ENCODE results near the gene CNBP.

DNA sequence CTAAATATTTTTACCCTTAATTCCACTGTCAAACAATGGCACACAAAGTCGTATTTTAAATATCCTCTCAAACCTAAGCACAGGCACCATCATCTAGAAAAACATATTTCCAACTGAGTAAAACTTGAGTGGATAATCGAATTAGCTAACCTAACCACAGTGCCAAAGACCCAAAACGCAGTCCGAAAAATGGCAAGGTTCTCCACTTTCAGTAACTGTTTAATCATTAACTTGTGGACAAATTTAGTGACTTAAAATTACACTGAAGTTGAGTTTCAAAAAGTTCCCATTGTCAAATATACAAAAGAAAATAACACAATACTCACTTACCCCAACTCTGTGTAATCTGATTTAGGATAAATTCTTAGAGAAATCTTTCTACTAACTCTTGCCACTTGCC is 10.0 kb downstream of the CNBP start:
- TF ChIP-seq, protein P1, sequence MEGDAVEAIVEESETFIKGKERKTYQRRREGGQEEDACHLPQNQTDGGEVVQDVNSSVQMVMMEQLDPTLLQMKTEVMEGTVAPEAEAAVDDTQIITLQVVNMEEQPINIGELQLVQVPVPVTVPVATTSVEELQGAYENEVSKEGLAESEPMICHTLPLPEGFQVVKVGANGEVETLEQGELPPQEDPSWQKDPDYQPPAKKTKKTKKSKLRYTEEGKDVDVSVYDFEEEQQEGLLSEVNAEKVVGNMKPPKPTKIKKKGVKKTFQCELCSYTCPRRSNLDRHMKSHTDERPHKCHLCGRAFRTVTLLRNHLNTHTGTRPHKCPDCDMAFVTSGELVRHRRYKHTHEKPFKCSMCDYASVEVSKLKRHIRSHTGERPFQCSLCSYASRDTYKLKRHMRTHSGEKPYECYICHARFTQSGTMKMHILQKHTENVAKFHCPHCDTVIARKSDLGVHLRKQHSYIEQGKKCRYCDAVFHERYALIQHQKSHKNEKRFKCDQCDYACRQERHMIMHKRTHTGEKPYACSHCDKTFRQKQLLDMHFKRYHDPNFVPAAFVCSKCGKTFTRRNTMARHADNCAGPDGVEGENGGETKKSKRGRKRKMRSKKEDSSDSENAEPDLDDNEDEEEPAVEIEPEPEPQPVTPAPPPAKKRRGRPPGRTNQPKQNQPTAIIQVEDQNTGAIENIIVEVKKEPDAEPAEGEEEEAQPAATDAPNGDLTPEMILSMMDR (IDR thresholded peaks at IDR 0.05; ENCODE audit: extremely low read depth in 1 of 2, insufficient read depth in 1 of 2, low read depth in 1 of 2, low read length in 2 of 2), result no peak
- TF ChIP-seq POLR2A (IDR thresholded peaks at IDR 0.05; ENCODE audit: low read depth, low read length), result no peak
- TF ChIP-seq POLR2AphosphoS5 (IDR thresholded peaks at IDR 0.05; ENCODE audit: insufficient read depth, low read depth, low read length), result no peak
- no peak for TF ChIP-seq FOS (IDR thresholded peaks at IDR 0.05; ENCODE audit: borderline replicate concordance, insufficient read depth, low read length)
- TF ChIP-seq EZH2 (IDR thresholded peaks at IDR 0.05; ENCODE audit: borderline replicate concordance, low read depth, low read length, severe bottlenecking), result no peak
- no peak for TF ChIP-seq MYC (IDR thresholded peaks at IDR 0.05; ENCODE audit: low read depth, low read length)

All from endothelial cell of umbilical vein (primary cell).